ENCODE measurements around the gene KCNN3.
"Not testable (repeated sequence)": the region's sequence is repeated elsewhere in the genome, so short reads cannot be mapped to it uniquely, and the experiment has no call there.

KCNN3 gene

DNA sequence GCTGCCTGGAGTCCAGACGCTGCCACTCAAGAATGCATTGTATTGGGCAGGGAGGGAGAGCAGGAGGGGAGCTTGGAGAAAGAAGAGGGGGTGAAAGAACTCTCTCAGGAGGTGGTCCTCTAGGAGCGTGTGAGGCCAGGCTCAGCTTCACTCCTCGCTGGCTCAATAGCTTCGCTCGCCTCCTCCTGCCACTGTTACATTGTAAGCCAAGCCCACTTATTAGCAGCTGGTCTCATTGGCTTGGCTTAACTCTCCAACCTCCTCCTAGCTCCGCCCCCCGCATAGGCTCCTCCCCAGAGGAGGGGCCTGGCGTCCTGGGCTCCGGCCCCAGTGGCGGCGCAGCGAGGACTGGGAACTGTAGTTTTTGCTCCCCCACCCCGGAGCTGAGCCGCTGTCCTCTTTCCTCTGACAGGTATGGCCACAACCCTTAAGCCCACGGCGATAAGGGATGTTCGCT lies at the start of gene KCNN3:
TSS of gene KCNN3 (minus strand) at position 167 of the 457 bp plus-strand sequence. CDS start 317 bp downstream, outside the sequence.
- TF ChIP-seq, protein P1, sequence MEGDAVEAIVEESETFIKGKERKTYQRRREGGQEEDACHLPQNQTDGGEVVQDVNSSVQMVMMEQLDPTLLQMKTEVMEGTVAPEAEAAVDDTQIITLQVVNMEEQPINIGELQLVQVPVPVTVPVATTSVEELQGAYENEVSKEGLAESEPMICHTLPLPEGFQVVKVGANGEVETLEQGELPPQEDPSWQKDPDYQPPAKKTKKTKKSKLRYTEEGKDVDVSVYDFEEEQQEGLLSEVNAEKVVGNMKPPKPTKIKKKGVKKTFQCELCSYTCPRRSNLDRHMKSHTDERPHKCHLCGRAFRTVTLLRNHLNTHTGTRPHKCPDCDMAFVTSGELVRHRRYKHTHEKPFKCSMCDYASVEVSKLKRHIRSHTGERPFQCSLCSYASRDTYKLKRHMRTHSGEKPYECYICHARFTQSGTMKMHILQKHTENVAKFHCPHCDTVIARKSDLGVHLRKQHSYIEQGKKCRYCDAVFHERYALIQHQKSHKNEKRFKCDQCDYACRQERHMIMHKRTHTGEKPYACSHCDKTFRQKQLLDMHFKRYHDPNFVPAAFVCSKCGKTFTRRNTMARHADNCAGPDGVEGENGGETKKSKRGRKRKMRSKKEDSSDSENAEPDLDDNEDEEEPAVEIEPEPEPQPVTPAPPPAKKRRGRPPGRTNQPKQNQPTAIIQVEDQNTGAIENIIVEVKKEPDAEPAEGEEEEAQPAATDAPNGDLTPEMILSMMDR (IDR thresholded peaks at IDR 0.05; ENCODE audit: low read depth, low read length) = no peak
- peak; percentile 90 for DNase-seq (ENCODE audit: low read depth, low spot score)
- H3K4me3 ChIP-seq (ENCODE audit: low read depth, low read length) = peak within 1 kb of the TSS; percentile 30
- in situ Hi-C loops (cut with HindIII; ENCODE audit: low sequenced_read_pairs) = no loop called here

DNA sequence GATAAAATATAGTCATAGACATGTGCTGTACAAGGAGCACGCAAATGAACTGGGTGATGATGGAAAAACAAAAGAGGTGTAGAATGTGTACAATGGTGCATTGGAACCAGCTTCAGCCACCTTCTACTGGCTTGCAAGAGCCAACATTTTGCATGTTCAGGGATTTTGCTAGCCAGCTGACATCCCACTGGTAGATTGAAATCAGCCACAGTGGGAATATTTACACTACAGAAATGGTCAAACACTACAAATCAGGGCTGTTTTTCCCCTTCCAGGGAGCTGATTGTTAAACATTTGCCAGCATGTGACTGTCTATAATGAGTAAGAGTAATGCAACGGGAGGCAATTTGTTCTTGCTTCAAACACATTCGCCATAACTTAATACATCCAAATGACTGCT lies 43.2 kb upstream of the KCNN3 start:
- H3K4me3 ChIP-seq (ENCODE audit: low read depth, low read length) = no peak overlapping the region
- in situ Hi-C loops (cut with HindIII; ENCODE audit: low sequenced_read_pairs) = no loop called here
- TF ChIP-seq, protein P1 (IDR thresholded peaks at IDR 0.05; ENCODE audit: low read depth, low read length) = no peak
- DNase-seq (ENCODE audit: low read depth, low spot score) = no peak

DNA sequence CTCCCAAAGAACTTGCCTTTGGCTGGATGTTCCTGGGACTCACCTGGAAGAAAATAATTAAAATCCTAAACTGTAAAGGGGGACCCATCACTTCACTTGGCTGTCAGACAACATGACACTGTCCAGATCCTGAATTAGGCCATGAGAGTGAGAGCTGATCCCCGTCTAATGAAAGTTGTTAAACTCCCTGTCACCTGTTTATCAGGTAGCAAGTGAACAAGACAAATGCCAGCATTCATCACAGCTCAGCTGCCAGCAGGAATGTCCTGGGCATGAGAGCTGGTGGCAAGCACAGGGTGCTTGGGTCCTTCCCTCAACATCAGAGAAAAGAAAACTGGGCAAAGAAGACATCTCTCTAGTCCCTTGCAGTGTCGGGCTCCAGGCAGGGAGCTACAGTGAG lies 42.7 kb upstream of the KCNN3 start:
- in situ Hi-C loops (cut with HindIII; ENCODE audit: low sequenced_read_pairs) = no loop called here
- no peak for DNase-seq (ENCODE audit: low read depth, low spot score)
- TF ChIP-seq, protein P1 (IDR thresholded peaks at IDR 0.05; ENCODE audit: low read depth, low read length) = no peak
- H3K4me3 ChIP-seq (ENCODE audit: low read depth, low read length) = no peak overlapping the region

DNA sequence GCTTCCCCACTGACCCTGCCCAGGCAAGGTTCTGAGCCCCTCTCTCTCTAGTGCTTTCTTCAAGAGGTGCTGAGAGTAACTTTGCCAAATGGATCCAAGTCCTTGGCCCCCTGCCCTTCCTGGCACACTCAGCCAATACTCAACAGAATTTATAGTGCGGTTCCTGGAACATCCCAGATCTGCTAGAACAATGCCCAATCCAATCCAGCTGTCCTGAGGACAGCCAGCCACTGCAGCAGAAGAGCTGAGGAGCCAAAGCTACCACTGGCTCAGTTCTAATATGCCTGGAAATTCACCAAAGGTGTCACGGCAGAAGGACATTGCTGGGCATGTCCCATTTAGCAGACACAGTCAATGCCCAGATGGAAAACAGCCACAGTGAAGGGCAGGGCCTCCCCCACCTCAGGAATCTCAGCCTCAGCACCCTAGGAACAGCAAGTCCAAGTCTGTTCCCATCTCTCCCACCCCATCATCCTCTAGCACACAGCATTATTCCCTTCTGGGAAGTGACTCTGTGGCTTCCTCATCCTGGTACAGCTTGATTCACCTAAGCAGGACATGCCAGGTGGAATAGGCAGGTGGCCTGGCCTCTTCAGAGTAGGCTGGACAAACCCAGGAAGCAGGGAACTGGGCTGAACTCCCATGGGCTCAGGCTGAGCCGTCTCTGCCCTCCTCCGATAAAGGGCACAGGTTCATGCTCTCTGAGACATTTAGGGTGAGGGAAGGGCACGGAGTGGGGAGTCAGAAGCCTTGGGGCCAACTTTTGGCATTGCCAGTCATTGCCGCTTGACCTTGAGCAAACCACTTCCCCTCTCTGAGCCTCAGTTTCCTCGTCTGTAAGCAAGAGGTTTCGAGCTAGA lies 41.8 kb upstream of the KCNN3 start:
- no peak for DNase-seq (ENCODE audit: low read depth, low spot score)
- in situ Hi-C loops (cut with HindIII; ENCODE audit: low sequenced_read_pairs) = no loop called here
- H3K4me3 ChIP-seq (ENCODE audit: low read depth, low read length) = no peak overlapping the region
- TF ChIP-seq, protein P1 (IDR thresholded peaks at IDR 0.05; ENCODE audit: low read depth, low read length) = no peak

DNA sequence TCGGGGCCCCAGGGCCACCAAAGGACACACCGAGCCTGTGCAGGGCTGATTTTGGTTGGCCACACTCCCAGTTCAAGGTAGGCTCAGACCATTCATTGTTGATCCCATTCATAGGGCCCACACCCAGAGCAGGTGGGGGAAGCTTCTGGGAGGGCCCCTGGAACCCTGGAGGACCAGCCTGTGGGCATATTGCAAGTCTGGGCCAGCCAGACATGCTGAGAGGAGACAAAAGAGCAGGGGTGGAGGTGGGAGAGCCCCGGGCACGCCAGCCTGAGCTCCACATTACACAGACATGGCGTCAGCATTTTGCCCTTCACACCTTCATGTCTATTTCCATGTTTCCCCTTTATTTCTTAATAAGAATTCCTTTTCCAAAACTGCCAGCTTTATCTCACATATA lies 40.8 kb upstream of the KCNN3 start:
- DNase-seq (ENCODE audit: low read depth, low spot score) = no peak
- TF ChIP-seq, protein P1 (IDR thresholded peaks at IDR 0.05; ENCODE audit: low read depth, low read length) = no peak
- no peak overlapping the region for H3K4me3 ChIP-seq (ENCODE audit: low read depth, low read length)
- in situ Hi-C loops (cut with HindIII; ENCODE audit: low sequenced_read_pairs) = no loop called here

DNA sequence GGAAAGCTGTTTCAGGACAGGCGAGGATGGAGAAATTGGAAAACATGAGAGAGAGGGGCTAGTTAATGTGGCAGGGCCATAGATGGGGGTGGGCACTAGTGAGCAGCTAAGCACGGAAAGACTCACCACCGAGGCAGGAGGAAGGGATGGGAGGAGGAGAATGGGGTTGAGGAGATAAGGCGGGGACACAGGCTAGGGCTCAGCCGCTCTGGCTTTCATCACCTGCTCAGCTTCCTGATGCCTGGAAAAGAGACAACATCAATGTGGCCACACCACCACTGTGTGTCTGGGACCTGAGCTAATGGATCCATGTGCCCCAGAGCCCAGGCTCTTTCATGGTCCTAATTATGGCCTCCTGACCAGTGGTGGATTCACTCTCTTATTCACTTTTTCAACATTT lies 38.9 kb upstream of the KCNN3 start:
- DNase-seq (ENCODE audit: low read depth, low spot score) = no peak
- in situ Hi-C loops (cut with HindIII; ENCODE audit: low sequenced_read_pairs) = no loop called here
- no peak overlapping the region for H3K4me3 ChIP-seq (ENCODE audit: low read depth, low read length)
- TF ChIP-seq, protein P1 (IDR thresholded peaks at IDR 0.05; ENCODE audit: low read depth, low read length) = no peak

DNA sequence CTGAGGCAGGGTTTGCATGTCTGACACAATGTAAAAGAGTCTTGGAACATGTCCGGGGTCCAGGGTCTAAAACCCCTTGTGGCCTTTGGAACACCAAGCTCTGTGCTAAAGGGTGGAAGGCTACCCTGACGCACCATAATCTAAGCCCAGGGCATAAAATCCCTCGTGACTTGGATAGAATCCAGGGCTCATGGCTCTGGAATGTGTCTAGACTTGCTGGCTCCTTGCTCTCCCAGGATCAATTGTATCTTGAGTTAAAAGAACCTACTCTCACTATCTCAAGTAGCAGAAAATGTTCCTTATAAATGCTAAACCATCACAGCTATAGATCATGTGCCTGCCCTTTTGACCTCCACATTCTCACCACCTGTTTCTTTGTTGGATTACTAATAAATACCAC lies 38.0 kb upstream of the KCNN3 start:
- in situ Hi-C loops (cut with HindIII; ENCODE audit: low sequenced_read_pairs); H3K4me3 ChIP-seq (ENCODE audit: low read depth, low read length); DNase-seq (ENCODE audit: low read depth, low spot score): not testable (repeated sequence)
